Heart left ventricle (tissue), 16 donors: ENCODE results near the gene NECTIN4. TPM values are rescaled to one million over a fixed set of nuclear protein-coding genes. Genes with fewer than 3 reads are reported as not detected.

Experiments used
- ATAC-seq, 4 donors: fragments of 200-7000 bp; cut with Tn5 transposase; one replicate each; pipeline ENCODE4 v1.9.1; 2020 to 2022; ENCODE audit warnings: moderate library complexity in 4 of 4, mild to moderate bottlenecking in 3 of 4, moderate number of reproducible peaks in 1 of 4
- DNase-seq, 5 donors: peaks; one replicate each; pipeline ENCODE4 v3.0.0-alpha.2; 2020
- H3K27ac ChIP-seq, 12 donors: fragments of 200-600 bp; sonication (generic) in 4 of 12; one replicate each; pipeline versions ENCODE4 v1.5.0 to v1.8.0; 2016 to 2022; ENCODE audit warnings: mild to moderate bottlenecking in 2 of 12
- H3K27me3 ChIP-seq, 9 donors: fragments of 200-600 bp; sonication (generic) in 2 of 9; one replicate each; pipeline versions ENCODE4 v1.5.1 to v1.8.0; 2016 to 2022; ENCODE audit warnings: mild to moderate bottlenecking in 3 of 9
- H3K36me3 ChIP-seq, 9 donors: fragments of 200-600 bp; sonication (generic) in 2 of 9; one replicate each; pipeline versions ENCODE4 v1.5.0 to v1.8.0; 2018 to 2022; ENCODE audit warnings: mild to moderate bottlenecking in 2 of 9
- H3K4me1 ChIP-seq, 12 donors: fragments of 200-600 bp; sonication (generic) in 4 of 12; one replicate each; pipeline versions ENCODE4 v1.5.0 to v1.8.0; 2016 to 2022; ENCODE audit warnings: mild to moderate bottlenecking in 3 of 12
- H3K4me3 ChIP-seq, 12 donors: fragments of 200-600 bp; sonication (generic) in 4 of 12; one replicate each; pipeline versions ENCODE4 v1.5.0 to v1.8.0; 2017 to 2022; ENCODE audit warnings: mild to moderate bottlenecking in 9 of 12, moderate library complexity in 4 of 12
- H3K9me3 ChIP-seq, 12 donors: fragments of 200-600 bp; sonication (generic) in 4 of 12; one replicate each; pipeline versions ENCODE4 v1.5.0 to v1.8.0; 2016 to 2022; ENCODE audit warnings: mild to moderate bottlenecking in 1 of 12
- CTCF ChIP-seq, 12 donors: fragments of 200-600 bp; sonication (generic) in 4 of 12; IDR thresholded peaks; one replicate each; pipeline versions ENCODE4 v1.5.0 to v1.8.0; 2018 to 2022; ENCODE audit warnings: antibody characterized with exemption in 12 of 12, mild to moderate bottlenecking in 5 of 12
- POLR2A ChIP-seq, 2 donors: fragments of 450-650 bp; IDR thresholded peaks; one replicate each; pipeline ENCODE4 v1.6.1; 2017; ENCODE audit warnings: antibody characterized with exemption in 2 of 2, mild to moderate bottlenecking in 2 of 2, moderate library complexity in 2 of 2
- WGBS, 4 donors: extraction: QIAGEN DNeasy Blood & Tissue Kit in 2 of 4; methylation state at CpG; one replicate each; pipeline versions ENCODE4 v1.1.5 to v1.1.7; 2013 to 2018; 5-methylcytosine and 5-hydroxymethylcytosine counted together
- intact Hi-C, 10 donors: fragments of 100-400 bp; cut with DNase I; formaldehyde crosslinking; loops; one replicate each; pipeline versions ENCODE4 v1.11.1 to v1.14.2; 2022
- polyA plus RNA-seq, 2 donors: library from polyadenylated mRNA; stranded (reverse); fragments of 200-250 nt; gene quantifications; one replicate each; pipeline ENCODE4 v1.2.3, GENCODE V29; 2013
- total RNA-seq, 9 donors: library from RNA; depleted of rRNA in 2 of 9; stranded (reverse); fragments of >200 nt in 2 of 9; fragmentation: NEBNext Ultra II Directional in 3 of 9; extraction: Animal tissue kit (Norgen Biotek cat#: 25700) in 3 of 9; gene quantifications; one replicate each; pipeline versions ENCODE4 v1.1.0 to v1.2.4, GENCODE V29; 2016 to 2023
- donor health status: ischemic (EF 13 %, LVEDD 7.1; RV severe dilation, severe dysfunction).
- donor health status: healthy with polysubstance abuse.
- donor health status: DM: no; HTN: yes; CAD: no.
- donor health status: DM: no; HTN: no; CAD: no.
- donor health status: ischemic (EF 25% LVEDD 6.9; RV normal size, moderate dysfunction).
- donor health status: ischemic (EF 25% LVEDD 5.7; RV mildly dilated, moderate dysfunction).
- donor health status: healthy.
- donor health status: DM: yes; HTN: yes; CAD: no.
- donor health status: ischemic (EF 35%, LVEDD 5.7; RV mildly dilated, moderate dysfunction).
- donor health status: nonischemic (EF 11% LVEDD 7.7; RV severe dilation, severe dysfunction).
- donor health status: DM: yes; HTN: yes; CAD: no.
- donor health status: PGD.
- donor health status: ischemic (EF 29% LVEDD 5.4; RV normal size, mild dysfunction).
- donor health status: nonischemic (EF 23%, LVEDD 6.1; RV moderate dilation, normal function).

NECTIN4 gene
- total and polyA plus RNA-seq, 11 donors, result 0.03 to 0.53 (median 0.07) TPM; not detected in 8

DNA sequence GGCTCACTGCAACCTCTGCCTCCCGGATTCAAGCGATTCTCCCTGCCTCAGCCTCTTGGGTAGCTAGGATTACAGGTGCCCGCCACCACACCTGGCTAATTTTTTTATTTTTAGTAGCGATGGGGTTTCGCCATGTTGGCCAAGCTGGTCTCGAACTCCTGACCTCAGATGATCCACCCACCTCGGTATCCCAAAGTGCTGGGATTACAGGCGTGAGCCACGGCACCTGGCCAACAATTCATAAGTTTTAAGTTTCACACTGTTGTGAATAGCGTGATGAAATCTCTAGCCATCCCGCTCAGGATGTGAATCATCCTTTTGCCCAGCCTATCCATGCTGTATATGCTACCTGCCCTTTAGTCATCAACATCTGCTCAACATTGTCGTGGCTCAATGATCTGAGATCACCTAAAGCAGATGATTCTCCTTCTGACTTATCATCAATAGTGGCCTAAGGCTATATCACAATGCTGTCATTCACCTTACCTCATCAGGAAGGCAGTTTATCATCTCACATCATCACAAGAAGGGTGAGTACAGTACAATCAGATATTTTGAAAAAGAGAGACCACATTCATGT lies 25.9 kb upstream of the NECTIN4 start:
- intact Hi-C loops, result no loop called here
- Histone ChIP-seq H3K27me3 (no peaks in the 10 kb centered on the region), H3K9me3 (no peaks in the 10 kb centered on the region), H3K27ac (no peak overlapping the region), H3K36me3 (peaks cover 0 to 30% (median 5%) of the 10 kb centered on the region in 9 donors), H3K4me1 (peaks cover 5 to 80% (median 51%) of the 10 kb centered on the region in 12 donors), H3K4me3 (no peak overlapping the region)
- 91 to 94% (median 92%) methylated on average over 12 of the region's 12 CpGs for WGBS, 4 donors
- no peak for DNase-seq
- no peak for ATAC-seq
- TF ChIP-seq POLR2A (IDR thresholded peaks at IDR 0.05) (no peak), CTCF (IDR thresholded peaks at IDR 0.05) (no peak)

- WGBS, 4 donors, result 81 to 91% (median 86%) methylated on average over 2 of the region's 2 CpGs
- no peaks in the 10 kb centered on the region for H3K27me3 ChIP-seq
- no peaks in the 10 kb centered on the region for H3K9me3 ChIP-seq
- peaks cover 5 to 74% (median 46%) of the 10 kb centered on the region in 12 donors for H3K4me1 ChIP-seq
- H3K36me3 ChIP-seq, result peaks cover 0 to 27% (median 5%) of the 10 kb centered on the region in 9 donors
- intact Hi-C loops, result no loop called here
- no peak overlapping the region for H3K4me3 ChIP-seq
- no peak overlapping the region for H3K27ac ChIP-seq
- no peak for ATAC-seq
- TF ChIP-seq CTCF (IDR thresholded peaks at IDR 0.05) (no peak), POLR2A (IDR thresholded peaks at IDR 0.05) (no peak)
- no peak for DNase-seq
Measured at GRCh38 chr1:161114556-161114955, 25.2 kb upstream of the NECTIN4 start.

- no peak for DNase-seq
- Histone ChIP-seq H3K9me3 (no peaks in the 10 kb centered on the region), H3K4me3 (no peak overlapping the region), H3K27me3 (no peaks in the 10 kb centered on the region), H3K36me3 (peaks cover 0 to 30% (median 9%) of the 10 kb centered on the region in 9 donors), H3K27ac (no peak overlapping the region), H3K4me1 (peaks cover 1 to 67% (median 40%) of the 10 kb centered on the region in 12 donors)
- no peak for ATAC-seq
- intact Hi-C loops, result no loop called here
- TF ChIP-seq POLR2A (IDR thresholded peaks at IDR 0.05) (no peak), CTCF (IDR thresholded peaks at IDR 0.05) (no peak)
- 75 to 83% (median 81%) methylated on average over 1 of the region's 1 CpG for WGBS, 4 donors
Measured at GRCh38 chr1:161113915-161114314, 24.6 kb upstream of the NECTIN4 start.

- WGBS, 4 donors, result 76 to 84% (median 83%) methylated on average over 2 of the region's 2 CpGs
- Histone ChIP-seq H3K27me3 (no peaks in the 10 kb centered on the region), H3K9me3 (no peaks in the 10 kb centered on the region), H3K4me3 (no peak overlapping the region), H3K4me1 (peaks cover 0 to 53% (median 29%) of the 10 kb centered on the region in 12 donors), H3K36me3 (peaks cover 0 to 32% (median 9%) of the 10 kb centered on the region in 9 donors), H3K27ac (peak overlapping the region in 1 of 12 donors; percentile 53)
- TF ChIP-seq CTCF (IDR thresholded peaks at IDR 0.05) (no peak), POLR2A (IDR thresholded peaks at IDR 0.05) (no peak)
- ATAC-seq (no peak), DNase-seq (no peak)
- intact Hi-C loops, result no loop called here
Measured at GRCh38 chr1:161111527-161111926, 22.2 kb upstream of the NECTIN4 start.
